Epithelial cell of proximal tubule (primary cell): ENCODE measurements around the gene ANKRD18B. TPM values are rescaled to one million over a fixed set of nuclear protein-coding genes. Genes with fewer than 3 reads are reported as not detected.
"Not testable (repeated sequence)": the region's sequence is repeated elsewhere in the genome, so short reads cannot be mapped to it uniquely, and the experiment has no call there.

ENCODE experiments used
- DNase-seq: peaks from one replicate; pipeline ENCODE4 v3.0.0-alpha.2; 2011; ENCODE audit warnings: low read depth
- H3K4me3 ChIP-seq: 2 replicates; pipeline ENCODE4 v1.5.1; 2011; ENCODE audit warnings: low read depth, mild to moderate bottlenecking, low read length
- total RNA-seq: library from RNA; depleted of rRNA; stranded (reverse); fragments of >200 nt; gene quantifications from 2 replicates; pipeline ENCODE4 v1.2.3, GENCODE V29; 2015
- TF ChIP-seq, protein P1 (sequence below): conservative IDR thresholded peaks from 2 replicates; pipeline ENCODE4 v1.5.1; 2012; ENCODE audit warnings: low read depth, mild to moderate bottlenecking, low read length

ANKRD18B gene
- total RNA-seq, 1 donor from 2014 or later = 3.1 TPM

DNA sequence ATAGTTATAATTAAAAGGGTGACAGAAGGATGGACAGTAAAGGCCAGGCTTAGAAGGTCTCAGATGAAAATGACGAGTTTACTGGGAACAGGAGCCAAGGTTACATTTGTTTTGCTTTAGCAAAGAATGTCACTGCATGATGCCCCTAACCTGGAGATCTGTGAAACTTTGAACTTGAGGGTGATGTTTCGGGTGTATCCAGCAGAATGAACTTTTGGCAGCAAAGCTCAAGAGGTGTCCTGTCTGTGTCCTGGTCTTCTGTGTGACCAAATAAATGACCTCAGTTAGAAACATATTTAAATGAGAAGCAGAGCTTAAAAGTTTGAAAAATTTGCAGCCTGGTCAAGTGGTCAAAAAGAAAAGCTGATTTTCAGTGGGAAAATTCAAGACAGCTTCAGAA is 64.8 kb downstream of the ANKRD18B start:
- not testable (repeated sequence) for DNase-seq, H3K4me3 ChIP-seq

DNA sequence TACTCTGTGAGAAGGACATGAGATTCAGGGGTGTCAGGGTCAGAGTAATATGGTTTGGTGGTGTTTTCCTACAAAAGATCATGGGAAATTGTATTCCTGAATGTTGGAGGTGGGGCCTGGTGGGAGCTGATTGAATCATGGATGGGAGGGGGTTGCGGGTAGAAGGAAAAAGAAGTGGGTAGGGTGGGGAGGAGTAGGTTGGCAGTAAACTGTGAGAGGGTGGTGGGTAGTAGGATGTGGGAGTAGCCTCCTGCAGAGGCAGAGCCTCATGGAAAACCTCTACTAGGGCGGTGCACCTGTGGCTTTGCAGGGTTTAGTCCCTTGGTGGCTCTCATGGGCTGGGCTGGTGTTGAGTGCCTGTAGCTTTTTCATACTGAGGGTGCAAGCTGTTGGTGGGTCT is 66.8 kb downstream of the ANKRD18B start:
- H3K4me3 ChIP-seq, DNase-seq: not testable (repeated sequence)

DNA sequence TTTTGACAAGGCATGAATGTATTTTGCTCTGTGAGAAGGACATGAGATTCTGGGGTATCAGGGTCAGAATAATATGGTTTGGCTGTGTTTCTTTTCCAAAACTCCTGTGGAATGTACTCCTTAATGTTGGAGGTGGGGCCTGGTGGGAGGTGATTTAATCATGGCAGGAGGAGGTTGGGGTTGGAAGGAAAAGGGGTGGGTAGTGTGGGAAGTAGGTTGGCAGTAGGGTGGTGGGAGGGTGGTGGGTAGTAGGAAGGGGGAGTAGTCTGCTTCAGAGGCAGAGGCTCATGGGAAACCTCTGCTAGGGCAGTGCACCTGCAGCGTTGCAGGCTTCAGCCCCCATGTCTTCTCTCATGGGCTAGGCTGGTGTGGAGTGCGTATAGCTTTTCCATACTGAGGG is 72.9 kb downstream of the ANKRD18B start:
- H3K4me3 ChIP-seq, DNase-seq: not testable (repeated sequence)

DNA sequence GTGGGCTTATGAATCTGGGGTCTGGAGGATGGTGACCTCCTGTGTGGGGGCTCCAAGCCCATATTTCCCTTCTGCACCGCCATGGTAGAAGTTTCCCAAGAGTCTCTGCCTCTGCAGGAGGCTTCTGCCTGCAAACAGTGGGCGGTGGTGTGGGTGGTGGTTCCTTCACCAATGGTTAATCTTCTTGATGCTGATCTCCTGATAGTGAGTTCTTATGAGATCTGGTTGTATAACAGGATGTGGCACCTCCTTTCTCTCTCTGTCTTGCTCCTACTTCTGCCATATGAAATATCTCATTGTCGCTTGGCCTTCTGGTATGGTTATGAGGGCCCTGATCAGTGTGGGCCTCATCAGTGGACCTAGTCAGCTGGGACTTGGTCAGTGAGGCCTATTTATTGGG is 73.3 kb downstream of the ANKRD18B start:
- not testable (repeated sequence) for DNase-seq, H3K4me3 ChIP-seq

DNA sequence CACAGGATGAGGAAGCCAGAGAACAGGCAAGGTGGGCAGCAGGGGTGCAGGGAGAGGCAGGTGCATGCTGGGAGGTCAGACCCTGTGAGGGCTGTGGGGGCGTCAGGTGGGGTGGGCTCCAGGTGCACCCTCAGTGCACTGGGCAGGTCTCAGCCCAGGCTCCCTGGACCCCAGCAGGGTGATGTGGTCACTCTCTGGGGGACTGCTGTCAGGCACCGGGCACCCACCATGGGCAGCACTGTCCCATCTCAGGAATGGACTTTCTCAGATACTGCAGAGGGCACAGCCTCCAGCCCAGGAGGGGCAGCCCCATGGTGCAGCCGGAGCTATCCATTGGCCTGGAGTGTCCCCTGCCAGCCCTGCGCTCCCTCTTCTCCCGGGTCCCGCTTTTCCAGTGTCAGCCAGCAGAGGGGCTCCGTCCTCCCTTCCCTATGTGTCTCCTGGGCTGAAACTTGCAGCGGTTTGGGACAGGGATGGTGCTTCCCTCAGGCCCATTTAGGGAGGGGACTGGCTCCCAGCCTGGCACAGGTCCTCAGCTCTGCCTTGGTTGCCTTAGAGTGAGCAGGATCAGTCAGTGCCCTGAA is 74.8 kb downstream of the ANKRD18B start:
- H3K4me3 ChIP-seq = not testable (repeated sequence)

DNA sequence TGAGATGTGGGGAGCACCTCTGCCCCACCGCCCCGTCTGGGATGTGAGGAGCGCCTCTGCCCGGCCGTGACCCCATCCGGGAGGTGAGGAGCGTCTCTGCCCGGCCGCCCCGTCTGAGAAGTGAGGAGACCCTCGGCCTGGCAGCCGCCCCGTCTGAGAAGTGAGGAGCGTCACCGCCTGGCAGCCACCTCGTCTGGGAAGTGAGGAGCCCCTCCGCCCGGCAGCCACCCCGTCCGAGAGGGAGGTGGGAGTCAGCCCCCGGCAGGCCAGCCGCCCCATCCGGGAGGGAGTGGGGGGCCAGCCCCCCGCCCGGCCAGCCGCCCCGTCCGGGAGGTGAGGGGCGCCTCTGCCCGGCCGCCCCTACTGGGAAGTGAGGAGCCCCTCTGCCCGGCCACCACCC is 76.9 kb downstream of the ANKRD18B start:
- not testable (repeated sequence) for H3K4me3 ChIP-seq, DNase-seq

More for the DNA sequence above, 74.8 kb downstream of the ANKRD18B start:
- not testable (repeated sequence) for DNase-seq

DNA sequence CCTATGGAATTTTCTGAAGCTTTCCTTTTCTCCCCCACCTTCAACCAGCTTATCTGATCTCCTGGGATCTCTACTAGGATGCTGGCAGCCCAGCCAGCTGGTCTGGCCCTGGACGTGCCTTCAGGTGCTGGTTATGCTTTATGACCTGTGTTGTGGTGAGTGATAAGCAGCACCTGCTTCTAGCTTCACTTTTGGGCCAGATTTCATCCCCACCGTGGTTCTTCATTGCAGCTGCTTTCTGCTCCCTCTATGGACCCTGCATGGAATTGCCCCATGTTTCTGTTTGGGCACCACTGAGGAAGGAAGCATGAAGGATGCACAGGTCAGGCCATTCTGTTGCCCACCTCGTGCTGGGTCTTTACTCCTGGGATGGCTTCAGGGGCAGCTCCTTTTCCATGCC is 80.2 kb downstream of the ANKRD18B start:
- TF ChIP-seq, protein P1, sequence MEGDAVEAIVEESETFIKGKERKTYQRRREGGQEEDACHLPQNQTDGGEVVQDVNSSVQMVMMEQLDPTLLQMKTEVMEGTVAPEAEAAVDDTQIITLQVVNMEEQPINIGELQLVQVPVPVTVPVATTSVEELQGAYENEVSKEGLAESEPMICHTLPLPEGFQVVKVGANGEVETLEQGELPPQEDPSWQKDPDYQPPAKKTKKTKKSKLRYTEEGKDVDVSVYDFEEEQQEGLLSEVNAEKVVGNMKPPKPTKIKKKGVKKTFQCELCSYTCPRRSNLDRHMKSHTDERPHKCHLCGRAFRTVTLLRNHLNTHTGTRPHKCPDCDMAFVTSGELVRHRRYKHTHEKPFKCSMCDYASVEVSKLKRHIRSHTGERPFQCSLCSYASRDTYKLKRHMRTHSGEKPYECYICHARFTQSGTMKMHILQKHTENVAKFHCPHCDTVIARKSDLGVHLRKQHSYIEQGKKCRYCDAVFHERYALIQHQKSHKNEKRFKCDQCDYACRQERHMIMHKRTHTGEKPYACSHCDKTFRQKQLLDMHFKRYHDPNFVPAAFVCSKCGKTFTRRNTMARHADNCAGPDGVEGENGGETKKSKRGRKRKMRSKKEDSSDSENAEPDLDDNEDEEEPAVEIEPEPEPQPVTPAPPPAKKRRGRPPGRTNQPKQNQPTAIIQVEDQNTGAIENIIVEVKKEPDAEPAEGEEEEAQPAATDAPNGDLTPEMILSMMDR = peak; percentile 41
- H3K4me3 ChIP-seq, DNase-seq: not testable (repeated sequence)

DNA sequence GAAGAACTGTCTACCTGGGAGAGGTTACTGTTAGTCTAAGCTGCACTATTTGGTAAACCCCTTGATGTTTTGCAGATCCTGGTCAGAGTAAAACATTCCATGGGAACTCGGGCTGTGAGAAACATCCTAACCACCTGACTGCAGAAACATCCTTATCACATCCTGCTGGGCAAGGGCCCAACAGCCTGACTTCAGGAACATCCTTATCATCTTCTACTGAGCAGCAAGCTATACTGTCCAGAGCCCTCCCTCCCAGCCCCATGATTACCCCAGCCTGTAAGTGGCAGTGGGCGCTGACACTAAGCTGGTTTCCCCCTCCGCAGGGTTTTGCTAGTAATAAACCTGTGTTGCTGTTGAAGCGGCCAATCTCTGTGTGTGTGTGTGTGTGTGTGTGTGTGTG is 80.9 kb downstream of the ANKRD18B start:
- DNase-seq, H3K4me3 ChIP-seq: not testable (repeated sequence)

DNA sequence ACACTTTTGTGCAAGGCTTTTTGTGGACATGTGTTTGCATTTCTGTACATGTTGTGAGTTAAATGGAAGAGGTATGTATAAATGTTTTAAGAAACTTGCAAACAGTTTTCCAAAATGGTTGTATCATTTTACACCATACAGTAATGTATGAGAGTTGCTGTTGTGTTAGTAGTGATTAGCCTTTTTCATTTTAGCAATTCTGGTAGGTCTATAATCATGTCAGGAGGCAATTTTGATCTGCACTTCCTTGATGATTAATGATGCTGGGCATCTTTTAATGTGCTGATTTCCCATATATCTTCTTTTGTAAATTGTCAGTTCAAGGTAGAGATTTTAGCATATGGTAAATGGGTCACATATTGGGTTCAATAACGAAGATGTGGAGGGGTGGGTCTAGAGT is 87.3 kb downstream of the ANKRD18B start:
- TF ChIP-seq, protein P1 = no peak
- H3K4me3 ChIP-seq = no peak overlapping the region
- DNase-seq = no peak

DNA sequence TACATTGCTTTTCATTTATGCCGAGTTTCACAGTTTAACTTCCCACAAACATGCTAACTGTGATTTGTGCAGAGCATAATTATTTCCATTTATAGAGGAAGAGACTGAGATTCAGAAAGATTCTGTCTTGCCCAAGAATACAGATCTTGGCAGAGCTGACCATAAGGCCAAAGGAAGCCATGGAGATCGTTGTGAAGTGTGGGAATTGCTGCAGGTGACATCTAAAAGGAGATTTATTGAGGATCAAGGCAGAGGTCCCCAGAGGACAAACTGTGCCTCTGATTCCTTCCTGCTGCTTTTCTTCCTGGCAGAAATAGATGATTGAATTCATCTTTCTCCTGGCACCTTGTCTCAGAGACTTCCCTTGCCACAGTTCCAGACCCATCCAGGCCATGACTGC is 88.4 kb downstream of the ANKRD18B start:
- not testable (repeated sequence) for H3K4me3 ChIP-seq, DNase-seq

DNA sequence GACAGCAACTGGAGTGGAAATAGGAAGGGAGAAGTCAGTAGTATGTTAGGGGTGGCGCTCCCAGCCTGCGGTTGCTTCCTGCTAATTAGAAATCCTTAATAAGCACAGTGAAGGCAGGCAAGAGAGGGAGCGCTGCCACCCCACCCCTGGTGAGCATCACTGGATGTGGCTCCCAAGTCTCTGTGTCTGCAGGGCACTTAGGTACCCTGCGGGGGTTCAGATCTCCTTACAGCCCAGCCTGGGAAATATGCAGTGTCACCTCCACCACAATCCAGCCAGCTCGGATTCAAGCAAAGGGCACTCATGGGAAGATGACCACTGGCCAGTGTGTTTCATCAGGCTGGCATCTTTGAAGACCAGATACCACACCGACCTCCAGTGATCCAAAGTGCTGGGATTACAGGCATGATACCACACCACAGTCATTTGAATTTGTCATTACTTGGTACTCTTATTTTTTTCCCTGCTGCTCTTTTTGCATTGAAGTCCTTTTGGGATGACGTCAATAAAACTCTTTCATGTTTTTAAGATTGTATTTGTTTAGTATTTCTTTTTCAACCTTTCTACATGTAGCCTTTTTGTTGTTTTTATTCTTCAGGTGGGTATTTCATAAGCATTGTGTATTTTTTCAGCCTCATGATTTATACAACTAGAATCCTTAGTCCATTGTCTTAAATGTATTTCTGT is 90.1 kb downstream of the ANKRD18B start:
- H3K4me3 ChIP-seq = no peak overlapping the region
- DNase-seq = no peak
- TF ChIP-seq, protein P1 = no peak

DNA sequence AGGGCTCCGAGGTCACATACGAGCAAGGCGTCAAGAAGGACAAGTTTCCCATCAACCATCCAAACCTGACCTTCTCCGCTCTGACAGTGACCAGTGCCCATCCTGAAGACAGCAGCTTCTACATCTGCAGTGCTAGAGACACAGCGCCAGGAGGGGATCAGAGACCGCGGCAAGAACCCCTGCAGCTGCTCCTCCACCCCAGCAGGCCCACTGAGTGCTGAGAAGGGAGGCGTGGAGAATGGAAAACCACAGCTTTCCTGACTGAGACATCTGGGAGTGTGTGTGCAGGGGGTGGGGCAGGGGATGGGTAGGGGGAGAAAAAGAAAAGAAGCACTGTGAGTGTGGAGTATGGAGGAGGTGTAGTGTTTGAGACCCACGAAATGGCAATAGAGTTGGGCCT is 94.3 kb downstream of the ANKRD18B start:
- DNase-seq, H3K4me3 ChIP-seq: not testable (repeated sequence)
